PC-9 (cell line): ENCODE measurements around the gene ACTR3C. TPM values are rescaled to one million over a fixed set of nuclear protein-coding genes. Genes with fewer than 3 reads are reported as not detected.
A peak's percentile ranks its signal among the peaks of the same experiment; 100 is the strongest.

Experiments
- BruUV-seq: library from RNA; stranded (reverse); fragments of 400-500 nt; replicated peaks from 2 replicates; lab custom pipeline; 2021; lab: Mats Ljungman, UMichigan
- CTCF ChIA-PET: fragments of 300-600 bp; sonication (Branson Sonifier 250); formaldehyde crosslinking; loops from one replicate; lab custom pipeline; 2022; ENCODE audit warnings: antibody characterized with exemption; lab: Charles Lee
- POLR2A ChIA-PET: fragments of 300-600 bp; sonication (Branson Sonifier 250); formaldehyde crosslinking; loops from one replicate; lab custom pipeline; 2022; ENCODE audit warnings: antibody characterized with exemption; ENCODE audit not compliant: unreplicated experiment; lab: Charles Lee
- DNase-seq, 2 experiments: peaks; one replicate each; pipeline versions ENCODE4 v3.0.0 to v3.0.0-alpha.2; 2015 to 2022; ENCODE audit warnings: mixed read lengths in 1 of 2
- H2AFZ ChIP-seq: fragments of 200-600 bp; sonication (generic); 2 replicates; pipeline ENCODE4 v1.8.1; 2017; ENCODE audit warnings: antibody characterized with exemption
- H3F3A ChIP-seq: fragments of 200-600 bp; sonication (generic); 2 replicates; pipeline ENCODE4 v1.8.1; 2017; ENCODE audit warnings: antibody characterized with exemption, mild to moderate bottlenecking, low read depth; ENCODE audit not compliant: insufficient read depth
- H3K27ac ChIP-seq: fragments of 200-600 bp; sonication (generic); 2 replicates; pipeline ENCODE4 v1.6.1; 2016; ENCODE audit warnings: mixed run types
- H3K27me3 ChIP-seq: fragments of 200-600 bp; sonication (generic); 2 replicates; pipeline ENCODE4 v1.6.1; 2016; ENCODE audit warnings: low read depth, mixed run types; ENCODE audit not compliant: insufficient read depth
- H3K36me3 ChIP-seq: fragments of 200-600 bp; sonication (generic); 2 replicates; pipeline ENCODE4 v1.6.1; 2016; ENCODE audit warnings: low read depth, mixed run types
- H3K4me1 ChIP-seq: fragments of 200-600 bp; sonication (generic); replicated peaks from 2 replicates; pipeline ENCODE4 v1.6.1; 2016; ENCODE audit warnings: mixed run types; ENCODE audit not compliant: insufficient read depth
- H3K4me2 ChIP-seq: fragments of 200-600 bp; sonication (generic); 2 replicates; pipeline ENCODE4 v1.6.1; 2017; ENCODE audit warnings: mixed run types
- H3K4me3 ChIP-seq: fragments of 200-600 bp; sonication (generic); 2 replicates; pipeline ENCODE4 v1.6.1; 2016; ENCODE audit warnings: mixed run types
- H3K79me2 ChIP-seq: fragments of 200-600 bp; sonication (generic); 2 replicates; pipeline ENCODE4 v1.6.1; 2017; ENCODE audit warnings: low read depth, mixed run types
- H3K9me2 ChIP-seq: fragments of 200-600 bp; sonication (generic); 2 replicates; pipeline ENCODE4 v1.8.1; 2017; ENCODE audit warnings: mild to moderate bottlenecking; ENCODE audit not compliant: insufficient read depth
- H3K9me3 ChIP-seq: fragments of 200-600 bp; sonication (generic); 2 replicates; pipeline ENCODE4 v1.8.1; 2016; ENCODE audit warnings: low read depth; ENCODE audit not compliant: insufficient read depth
- H4K20me1 ChIP-seq: fragments of 200-600 bp; sonication (generic); 2 replicates; pipeline ENCODE4 v1.8.1; 2017; ENCODE audit not compliant: insufficient read depth
- EZH2 ChIP-seq: fragments of 200-600 bp; sonication (generic); IDR thresholded peaks from 2 replicates; pipeline ENCODE4 v1.8.0; 2017; ENCODE audit warnings: antibody characterized with exemption, low read depth
- intact Hi-C: fragments of 100-400 bp; cut with micrococcal nuclease; formaldehyde crosslinking; loops from one replicate; pipeline ENCODE4 v1.10.0; 2022; ENCODE audit not compliant: unreplicated experiment
- total RNA-seq: library from RNA; stranded (reverse); gene quantifications from 2 replicates; pipeline ENCODE4 v1.2.3, GENCODE V29; 2021
- TF ChIP-seq, protein P1 (sequence below): fragments of 200-600 bp; sonication (generic); conservative IDR thresholded peaks from 2 replicates; pipeline ENCODE4 v1.6.1; 2017; ENCODE audit warnings: mixed run types, antibody characterized with exemption, mild to moderate bottlenecking, moderate library complexity

The ACTR3C gene
- total RNA-seq, 1 experiment from 2014 or later, result 34.5 TPM

GRCh38 chr7:150357270-150357669 is 33.9 kb upstream of the ACTR3C start:
- intact Hi-C loops, result no loop called here

GRCh38 chr7:150356265-150356897 is 33.0 kb upstream of the ACTR3C start:
- no peak overlapping the region for H3K4me2 ChIP-seq
- H3K79me2 ChIP-seq, result no peaks in the 10 kb centered on the region
- peaks cover 6% of the 10 kb centered on the region for H3F3A ChIP-seq
- no peak overlapping the region for H3K27ac ChIP-seq
- no peak for DNase-seq
- H3K27me3 ChIP-seq, result no peaks in the 10 kb centered on the region
- CTCF ChIA-PET, result interaction anchor here (0.6 to 1.2 kb wide), 3 partner anchors 12 to 40 kb away, joined by 3 to 6 read pairs (median 4); no protein-coding TSS in a partner anchor
- POLR2A ChIA-PET, result no interaction called here
- H3K9me2 ChIP-seq, result no peaks in the 10 kb centered on the region
- intact Hi-C loops, result loop anchor here (1.0 kb wide), 2 partner anchors 23 to 65 kb away; partner anchors contain the start of gene ZNF775
- no peak overlapping the region for H2AFZ ChIP-seq
- BruUV-seq, result no TSS peak
- no peaks in the 10 kb centered on the region for H4K20me1 ChIP-seq
- H3K36me3 ChIP-seq, result no peaks in the 10 kb centered on the region
- no peaks in the 10 kb centered on the region for H3K9me3 ChIP-seq
- H3K4me3 ChIP-seq, result no peak overlapping the region
- no peak for TF ChIP-seq EZH2
- TF ChIP-seq, protein P1, sequence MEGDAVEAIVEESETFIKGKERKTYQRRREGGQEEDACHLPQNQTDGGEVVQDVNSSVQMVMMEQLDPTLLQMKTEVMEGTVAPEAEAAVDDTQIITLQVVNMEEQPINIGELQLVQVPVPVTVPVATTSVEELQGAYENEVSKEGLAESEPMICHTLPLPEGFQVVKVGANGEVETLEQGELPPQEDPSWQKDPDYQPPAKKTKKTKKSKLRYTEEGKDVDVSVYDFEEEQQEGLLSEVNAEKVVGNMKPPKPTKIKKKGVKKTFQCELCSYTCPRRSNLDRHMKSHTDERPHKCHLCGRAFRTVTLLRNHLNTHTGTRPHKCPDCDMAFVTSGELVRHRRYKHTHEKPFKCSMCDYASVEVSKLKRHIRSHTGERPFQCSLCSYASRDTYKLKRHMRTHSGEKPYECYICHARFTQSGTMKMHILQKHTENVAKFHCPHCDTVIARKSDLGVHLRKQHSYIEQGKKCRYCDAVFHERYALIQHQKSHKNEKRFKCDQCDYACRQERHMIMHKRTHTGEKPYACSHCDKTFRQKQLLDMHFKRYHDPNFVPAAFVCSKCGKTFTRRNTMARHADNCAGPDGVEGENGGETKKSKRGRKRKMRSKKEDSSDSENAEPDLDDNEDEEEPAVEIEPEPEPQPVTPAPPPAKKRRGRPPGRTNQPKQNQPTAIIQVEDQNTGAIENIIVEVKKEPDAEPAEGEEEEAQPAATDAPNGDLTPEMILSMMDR, result peak; percentile 85
- peaks cover 8% of the 10 kb centered on the region; the same call in 1 of the 2 replicates for H3K4me1 ChIP-seq

More at GRCh38 chr7:150357270-150357669, 33.9 kb upstream of the ACTR3C start:
- Histone ChIP-seq H3K36me3 (no peaks in the 10 kb centered on the region), H3K4me2 (no peak overlapping the region), H3K79me2 (no peaks in the 10 kb centered on the region), H3K9me2 (no peaks in the 10 kb centered on the region), H3K4me3 (no peak overlapping the region), H3F3A (peaks cover 5% of the 10 kb centered on the region), H3K27ac (no peak overlapping the region), H4K20me1 (no peaks in the 10 kb centered on the region), H3K9me3 (no peaks in the 10 kb centered on the region), H2AFZ (peak overlapping the region; percentile 8; the same call in 1 of the 2 replicates), H3K27me3 (no peaks in the 10 kb centered on the region), H3K4me1 (0 out of 2 replicates have a peak, but pooled peaks cover under 1% of the 10 kb centered on the region)
- no peak for DNase-seq
- no peak for TF ChIP-seq EZH2
- TF ChIP-seq, protein P1, result no peak
- BruUV-seq, result no TSS peak
- POLR2A ChIA-PET, result no interaction called here
- CTCF ChIA-PET, result interaction anchor here (1.2 kb wide), 1 partner anchor 9 kb away, joined by 3 read pairs; no protein-coding TSS in a partner anchor

- H4K20me1 ChIP-seq, result no peaks in the 10 kb centered on the region
- peaks cover 9% of the 10 kb centered on the region for H3F3A ChIP-seq
- no peaks in the 10 kb centered on the region for H3K36me3 ChIP-seq
- CTCF ChIA-PET, result interaction anchor here (0.6 to 1.2 kb wide), 6 partner anchors 11 to 64 kb away, joined by 3 to 10 read pairs (median 6); no protein-coding TSS in a partner anchor
- no peaks in the 10 kb centered on the region for H3K79me2 ChIP-seq
- intact Hi-C loops, result loop anchor here (1.0 kb wide), 2 partner anchors 24 to 66 kb away; partner anchors contain the start of gene ZNF775
- no peak for DNase-seq
- H3K9me2 ChIP-seq, result no peaks in the 10 kb centered on the region
- no peak overlapping the region for H3K4me2 ChIP-seq
- H2AFZ ChIP-seq, result 0 out of 2 replicates have a peak overlapping the region, but pooled peaks have one; percentile 2
- H3K9me3 ChIP-seq, result no peaks in the 10 kb centered on the region
- no TSS peak for BruUV-seq
- peaks cover 8% of the 10 kb centered on the region; the same call in 1 of the 2 replicates for H3K4me1 ChIP-seq
- H3K27ac ChIP-seq, result no peak overlapping the region
- H3K4me3 ChIP-seq, result no peak overlapping the region
- H3K27me3 ChIP-seq, result no peaks in the 10 kb centered on the region
- POLR2A ChIA-PET, result no interaction called here
- TF ChIP-seq EZH2, result no peak
- TF ChIP-seq, protein P1, result no peak
These were observed 32.3 kb upstream of the ACTR3C start for GRCh38 chr7:150355666-150356059.
